GM18861 (cell line): ENCODE measurements around the gene PTPRD.

Source experiments
- ATAC-seq: cut with Tn5 transposase; IDR thresholded peaks from one replicate; pipeline ENCODE4 v1.9.1; 2021; ENCODE audit not compliant: unreplicated experiment

Gene PTPRD

GRCh38 chr9:10062629-10063395 lies 550.0 kb downstream of the PTPRD start:
- no peak for ATAC-seq

GRCh38 chr9:10059044-10059443 lies 553.8 kb downstream of the PTPRD start:
- no peak for ATAC-seq

GRCh38 chr9:10055886-10056395 lies 556.9 kb downstream of the PTPRD start:
- no peak for ATAC-seq

- no peak for ATAC-seq
Observed at GRCh38 chr9:10054456-10054855, 558.3 kb downstream of the PTPRD start.

GRCh38 chr9:10052916-10053315 lies 559.9 kb downstream of the PTPRD start:
- ATAC-seq = no peak

GRCh38 chr9:10052181-10052580 lies 560.6 kb downstream of the PTPRD start:
- ATAC-seq = no peak

GRCh38 chr9:10050016-10050415 lies 562.8 kb downstream of the PTPRD start:
- ATAC-seq = no peak

- no peak for ATAC-seq
Observed at GRCh38 chr9:10048994-10049393, 563.8 kb downstream of the PTPRD start.

- no peak for ATAC-seq
Observed at GRCh38 chr9:10045598-10045997, 567.2 kb downstream of the PTPRD start.

GRCh38 chr9:10041726-10042229 lies 571.0 kb downstream of the PTPRD start:
- ATAC-seq = no peak

- ATAC-seq = no peak
Observed at GRCh38 chr9:10036095-10036494, 576.7 kb downstream of the PTPRD start.

GRCh38 chr9:10032166-10032565 lies 580.6 kb downstream of the PTPRD start:
- ATAC-seq = no peak

GRCh38 chr9:10026443-10026984 lies 586.3 kb downstream of the PTPRD start:
- no peak for ATAC-seq

- ATAC-seq = no peak
Observed at GRCh38 chr9:10015755-10016154, 597.0 kb downstream of the PTPRD start.

- ATAC-seq = no peak
Observed at GRCh38 chr9:10014889-10015288, 597.9 kb downstream of the PTPRD start.

GRCh38 chr9:10009401-10009800 lies 603.4 kb downstream of the PTPRD start:
- ATAC-seq = no peak

- no peak for ATAC-seq
Observed at GRCh38 chr9:10008101-10008799, 604.6 kb downstream of the PTPRD start.

- no peak for ATAC-seq
Observed at GRCh38 chr9:10007356-10007755, 605.4 kb downstream of the PTPRD start.

GRCh38 chr9:10005206-10005605 lies 607.6 kb downstream of the PTPRD start:
- no peak for ATAC-seq

GRCh38 chr9:10003047-10003446 lies 609.8 kb downstream of the PTPRD start:
- ATAC-seq = no peak

- ATAC-seq = no peak
Observed at GRCh38 chr9:10000669-10001068, 612.1 kb downstream of the PTPRD start.
